Activated CD8-positive, alpha-beta T cell treated with anti-CD3 and anti-CD28 coated beads for 36 hours (primary cell): Measurements from ENCODE around the gene CCSAP. TPM values are rescaled to one million over a fixed set of nuclear protein-coding genes. Genes with fewer than 3 reads are reported as not detected.

ENCODE experiments used
- ATAC-seq: fragments of 200-7000 bp; cut with Tn5 transposase; one replicate; pipeline ENCODE4 v1.10.0; 2021; ENCODE audit warnings: mild to moderate bottlenecking, moderate library complexity
- CTCF ChIA-PET: fragments of 350-600 bp; sonication (Branson Sonifier 250); formaldehyde crosslinking; loops from one replicate; lab custom pipeline; 2021; ENCODE audit warnings: antibody characterized with exemption; lab: Charles Lee
- POLR2A ChIA-PET: fragments of 350-600 bp; sonication (Branson Sonifier 250); formaldehyde crosslinking; loops from one replicate; lab custom pipeline; 2021; ENCODE audit warnings: antibody characterized with exemption; lab: Charles Lee
- DNase-seq: peaks from one replicate; pipeline ENCODE4 v3.0.0-alpha.2; 2020
- H3K27ac Mint-ChIP-seq: one replicate; pipeline ENCODE4 v1.8.0; 2021; ENCODE audit warnings: mild to moderate bottlenecking, mixed read lengths
- H3K27me3 Mint-ChIP-seq: one replicate; pipeline ENCODE4 v1.8.0; 2021; ENCODE audit warnings: mixed read lengths
- H3K36me3 Mint-ChIP-seq: one replicate; pipeline ENCODE4 v1.8.0; 2021; ENCODE audit warnings: low read depth, mixed read lengths
- H3K4me1 Mint-ChIP-seq: one replicate; pipeline ENCODE4 v1.8.0; 2021; ENCODE audit warnings: low read depth, mixed read lengths
- H3K4me3 Mint-ChIP-seq: one replicate; pipeline ENCODE4 v1.8.0; 2021; ENCODE audit warnings: mild to moderate bottlenecking, moderate library complexity, mixed read lengths
- H3K9me3 Mint-ChIP-seq: one replicate; pipeline ENCODE4 v1.8.0; 2021; ENCODE audit warnings: mixed read lengths
- CTCF ChIP-seq: fragments of 200-600 bp; IDR thresholded peaks from one replicate; pipeline ENCODE4 v1.8.0; 2022; ENCODE audit warnings: antibody characterized with exemption, mild to moderate bottlenecking
- intact Hi-C: fragments of 100-400 bp; cut with micrococcal nuclease; formaldehyde crosslinking; loops from one replicate; pipeline ENCODE4 v1.10.0; 2022
- total RNA-seq, 2 experiments: library from RNA; stranded (reverse); gene quantifications; one replicate each; pipeline ENCODE4 v1.2.3, GENCODE V29; 2021

Gene CCSAP
- total RNA-seq, 2 experiments from 2014 or later = 9.9 to 10.8 TPM

GRCh38 chr1:229355661-229356060 is 12.8 kb upstream of the CCSAP start:
- ATAC-seq (no peak), DNase-seq (no peak)
- H3K36me3 Mint-ChIP-seq = no peaks in the 10 kb centered on the region
- peaks cover 7% of the 10 kb centered on the region for H3K9me3 Mint-ChIP-seq
- no peaks in the 10 kb centered on the region for H3K4me1 Mint-ChIP-seq
- TF ChIP-seq CTCF = no peak
- H3K27me3 Mint-ChIP-seq = peaks cover 23% of the 10 kb centered on the region
- intact Hi-C loops = no loop called here
- H3K4me3 Mint-ChIP-seq = no peak overlapping the region
- POLR2A ChIA-PET = no interaction called here
- H3K27ac Mint-ChIP-seq = no peak overlapping the region
- CTCF ChIA-PET = interaction anchor here (1.2 kb wide), 1 partner anchor 14 kb away, joined by 3 read pairs; no protein-coding TSS in a partner anchor

- Mint-ChIP-seq H3K36me3 (no peaks in the 10 kb centered on the region), H3K4me1 (no peaks in the 10 kb centered on the region), H3K27ac (no peak overlapping the region), H3K4me3 (no peak overlapping the region), H3K9me3 (peaks cover 7% of the 10 kb centered on the region), H3K27me3 (peaks cover 14% of the 10 kb centered on the region)
- ChIA-PET CTCF (interaction anchor here (0.9 kb wide), 1 partner anchor 50 kb away, joined by 3 read pairs; no protein-coding TSS in a partner anchor), POLR2A (interaction anchor here (0.8 to 0.9 kb wide), 2 partner anchors 17 to 63 kb away, joined by 3 read pairs; no protein-coding TSS in a partner anchor)
- intact Hi-C loops = no loop called here
- ATAC-seq (no peak), DNase-seq (no peak)
- no peak for TF ChIP-seq CTCF
These were observed 11.4 kb upstream of the CCSAP start for GRCh38 chr1:229354226-229354625.

- DNase-seq (no peak), ATAC-seq (no peak)
- intact Hi-C loops = no loop called here
- Mint-ChIP-seq H3K27me3 (peaks cover 12% of the 10 kb centered on the region), H3K9me3 (peaks cover 7% of the 10 kb centered on the region), H3K4me1 (no peaks in the 10 kb centered on the region), H3K36me3 (no peaks in the 10 kb centered on the region), H3K27ac (no peak overlapping the region), H3K4me3 (no peak overlapping the region)
- CTCF ChIA-PET = no interaction called here
- POLR2A ChIA-PET = no interaction called here
- TF ChIP-seq CTCF = no peak
These were observed 10.1 kb upstream of the CCSAP start for GRCh38 chr1:229352975-229353374.

- Mint-ChIP-seq H3K4me1 (no peaks in the 10 kb centered on the region), H3K4me3 (no peak overlapping the region), H3K9me3 (peaks cover 2% of the 10 kb centered on the region), H3K27ac (no peak overlapping the region), H3K27me3 (peaks cover 15% of the 10 kb centered on the region), H3K36me3 (no peaks in the 10 kb centered on the region)
- ChIA-PET POLR2A (no interaction called here), CTCF (interaction anchor here (1.4 kb wide), 1 partner anchor 10 kb away, joined by 6 read pairs; no protein-coding TSS in a partner anchor)
- no peak for DNase-seq
- intact Hi-C loops = loop anchor here (10.0 kb wide), 2 partner anchors 55 to 75 kb away; partner anchors contain the start of gene RAB4A
- no peak for TF ChIP-seq CTCF
- ATAC-seq = no peak
These were observed 6.9 kb upstream of the CCSAP start for GRCh38 chr1:229349463-229350385.

GRCh38 chr1:229347528-229347927 is 4.7 kb upstream of the CCSAP start:
- Mint-ChIP-seq H3K4me1 (peaks cover 5% of the 10 kb centered on the region), H3K36me3 (no peaks in the 10 kb centered on the region), H3K4me3 (no peak overlapping the region), H3K9me3 (peaks cover 2% of the 10 kb centered on the region), H3K27me3 (peaks cover 15% of the 10 kb centered on the region), H3K27ac (no peak overlapping the region)
- ChIA-PET POLR2A (no interaction called here), CTCF (no interaction called here)
- ATAC-seq (no peak), DNase-seq (no peak)
- intact Hi-C loops = loop anchor here (10.0 kb wide), 2 partner anchors 57 to 73 kb away; partner anchors contain the start of gene RAB4A
- no peak for TF ChIP-seq CTCF
